ENCODE data around the gene TRIM46.
"Not testable (repeated sequence)": the region's sequence is repeated elsewhere in the genome, so short reads cannot be mapped to it uniquely, and the experiment has no call there.

Gene TRIM46

DNA sequence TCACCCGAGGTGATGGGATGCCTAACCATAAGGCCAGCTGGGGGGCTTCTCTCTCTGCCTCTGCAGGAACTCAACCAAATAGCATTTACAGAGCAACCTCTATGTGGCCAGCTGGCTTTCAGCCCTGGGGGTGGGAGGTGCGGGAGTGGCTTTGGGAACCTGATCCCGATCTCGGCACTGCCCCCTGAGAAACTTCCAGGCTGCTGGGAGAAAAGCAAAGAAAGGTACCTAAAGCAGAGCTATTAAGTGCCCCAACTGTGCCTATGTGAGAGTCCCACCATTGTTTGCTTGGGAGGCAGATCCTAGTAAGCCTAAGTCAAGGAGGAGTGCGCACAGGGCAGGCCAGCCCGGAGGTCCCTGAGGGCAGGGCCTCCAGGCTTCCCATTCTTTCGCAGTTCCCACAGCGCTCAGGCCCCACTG is 7.6 kb upstream of the TRIM46 start:
- TF ChIP-seq, protein P1, sequence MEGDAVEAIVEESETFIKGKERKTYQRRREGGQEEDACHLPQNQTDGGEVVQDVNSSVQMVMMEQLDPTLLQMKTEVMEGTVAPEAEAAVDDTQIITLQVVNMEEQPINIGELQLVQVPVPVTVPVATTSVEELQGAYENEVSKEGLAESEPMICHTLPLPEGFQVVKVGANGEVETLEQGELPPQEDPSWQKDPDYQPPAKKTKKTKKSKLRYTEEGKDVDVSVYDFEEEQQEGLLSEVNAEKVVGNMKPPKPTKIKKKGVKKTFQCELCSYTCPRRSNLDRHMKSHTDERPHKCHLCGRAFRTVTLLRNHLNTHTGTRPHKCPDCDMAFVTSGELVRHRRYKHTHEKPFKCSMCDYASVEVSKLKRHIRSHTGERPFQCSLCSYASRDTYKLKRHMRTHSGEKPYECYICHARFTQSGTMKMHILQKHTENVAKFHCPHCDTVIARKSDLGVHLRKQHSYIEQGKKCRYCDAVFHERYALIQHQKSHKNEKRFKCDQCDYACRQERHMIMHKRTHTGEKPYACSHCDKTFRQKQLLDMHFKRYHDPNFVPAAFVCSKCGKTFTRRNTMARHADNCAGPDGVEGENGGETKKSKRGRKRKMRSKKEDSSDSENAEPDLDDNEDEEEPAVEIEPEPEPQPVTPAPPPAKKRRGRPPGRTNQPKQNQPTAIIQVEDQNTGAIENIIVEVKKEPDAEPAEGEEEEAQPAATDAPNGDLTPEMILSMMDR (IDR thresholded peaks at IDR 0.05; ENCODE audit: low read depth, low read length) = no peak
- H3K9me3 ChIP-seq (ENCODE audit: severe bottlenecking) = peaks cover 2% of the 10 kb centered on the region
- H3K27me3 ChIP-seq (ENCODE audit: insufficient read depth, low read depth, severe bottlenecking) = no peaks in the 10 kb centered on the region
- peaks cover 19% of the 10 kb centered on the region for H3K36me3 ChIP-seq
- no peak overlapping the region for H3K27ac ChIP-seq
- H3K4me3 ChIP-seq (ENCODE audit: low read depth, low read length) = no peak overlapping the region
- DNase-seq = peak; percentile 23

DNA sequence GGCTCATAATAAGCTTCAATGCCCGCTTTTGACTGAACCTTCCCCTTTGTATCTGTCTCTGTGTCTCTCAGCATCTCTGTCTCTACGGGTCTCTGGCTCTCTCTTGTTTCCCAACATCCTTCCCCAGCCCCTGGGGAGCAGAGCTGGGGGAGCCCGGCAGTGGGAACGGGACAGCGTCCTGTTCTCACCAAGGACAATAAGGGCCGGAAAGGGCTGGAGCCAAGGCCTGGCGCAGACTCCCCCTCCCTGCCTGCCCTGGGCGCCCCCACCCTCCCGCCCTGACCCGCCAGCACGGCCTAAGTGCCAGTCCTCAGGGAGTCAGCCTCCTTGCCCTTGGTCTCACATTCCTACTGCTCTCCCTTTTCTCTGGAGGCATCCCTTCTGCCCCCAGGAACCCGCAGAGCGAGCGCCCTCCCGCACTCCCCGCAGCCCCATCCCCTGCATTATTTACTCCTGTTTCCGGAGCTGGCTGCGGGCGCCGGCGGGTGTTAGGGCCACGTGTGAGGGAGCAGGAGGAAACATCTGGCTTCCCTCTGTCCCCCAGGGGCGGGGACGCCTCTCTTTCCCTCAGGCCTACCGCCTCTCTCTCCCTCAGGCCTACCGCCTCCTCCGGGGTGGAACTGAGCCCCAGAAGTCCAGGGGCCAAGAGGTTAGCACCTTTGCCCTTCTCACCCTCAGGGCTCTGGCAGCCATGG is 7.0 kb upstream of the TRIM46 start:
- H3K4me3 ChIP-seq (ENCODE audit: low read depth, low read length) = no peak overlapping the region

DNA sequence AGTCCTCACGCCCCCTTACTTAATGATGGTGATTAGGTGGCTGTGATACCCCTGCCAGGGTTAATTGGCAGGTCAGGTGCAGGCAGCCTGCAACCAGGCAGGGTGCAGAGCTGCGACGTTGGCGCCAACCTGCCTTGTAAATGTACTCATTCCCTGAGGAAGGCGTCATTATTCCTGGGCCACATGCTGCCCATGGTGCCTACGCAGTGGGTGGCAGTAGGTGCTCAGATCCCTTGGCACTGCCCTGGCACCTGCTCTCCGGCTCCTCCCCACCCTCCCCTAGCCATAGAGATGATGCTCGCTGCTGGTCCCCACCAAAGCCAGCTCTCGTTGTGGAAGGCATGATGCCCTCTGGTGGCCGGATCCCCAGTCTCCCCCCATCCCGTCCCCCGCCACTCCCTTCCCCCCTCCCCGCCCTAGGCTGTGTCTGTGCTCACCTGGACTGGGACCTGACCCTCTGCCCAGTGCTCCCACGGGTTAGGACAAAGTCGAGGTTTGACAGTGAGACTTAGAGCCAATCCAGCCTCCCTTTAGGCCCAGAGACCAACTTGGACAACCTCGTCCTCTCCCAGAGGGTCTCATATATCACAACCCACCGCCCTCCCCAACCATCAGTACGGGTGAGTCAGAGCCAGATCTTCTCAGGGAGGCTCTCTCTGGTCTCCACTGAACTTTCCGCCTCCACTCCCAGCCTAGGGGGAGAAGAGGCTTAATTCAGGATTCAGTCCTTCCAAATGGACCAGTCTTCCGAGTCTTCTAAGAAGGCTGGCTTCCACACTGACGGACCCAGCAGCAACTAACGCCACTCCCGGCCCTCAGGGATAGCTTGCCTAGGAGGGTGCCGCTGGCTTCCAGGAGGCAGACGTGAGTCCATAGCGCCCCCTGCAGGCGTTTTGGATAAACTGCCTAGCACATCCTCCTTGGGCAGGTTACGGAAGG is 6.2 kb upstream of the TRIM46 start:
- H3K27me3 ChIP-seq (ENCODE audit: insufficient read depth, low read depth, severe bottlenecking) = no peaks in the 10 kb centered on the region
- H3K9me3 ChIP-seq (ENCODE audit: severe bottlenecking) = peaks cover 2% of the 10 kb centered on the region
- TF ChIP-seq, protein P1 (IDR thresholded peaks at IDR 0.05; ENCODE audit: low read depth, low read length) = peak; percentile 100
- H3K4me3 ChIP-seq (ENCODE audit: low read depth, low read length) = peak overlapping the region; percentile 45
- DNase-seq = peak; percentile 99
- H3K36me3 ChIP-seq = peaks cover 23% of the 10 kb centered on the region
- H3K27ac ChIP-seq = no peak overlapping the region

More for the DNA sequence above, 7.0 kb upstream of the TRIM46 start:
- TF ChIP-seq, protein P1 (IDR thresholded peaks at IDR 0.05; ENCODE audit: low read depth, low read length) = no peak
- DNase-seq = peak; percentile 25
- peaks cover 2% of the 10 kb centered on the region for H3K9me3 ChIP-seq (ENCODE audit: severe bottlenecking)
- no peaks in the 10 kb centered on the region for H3K27me3 ChIP-seq (ENCODE audit: insufficient read depth, low read depth, severe bottlenecking)
- no peak overlapping the region for H3K27ac ChIP-seq
- H3K36me3 ChIP-seq = peaks cover 20% of the 10 kb centered on the region

DNA sequence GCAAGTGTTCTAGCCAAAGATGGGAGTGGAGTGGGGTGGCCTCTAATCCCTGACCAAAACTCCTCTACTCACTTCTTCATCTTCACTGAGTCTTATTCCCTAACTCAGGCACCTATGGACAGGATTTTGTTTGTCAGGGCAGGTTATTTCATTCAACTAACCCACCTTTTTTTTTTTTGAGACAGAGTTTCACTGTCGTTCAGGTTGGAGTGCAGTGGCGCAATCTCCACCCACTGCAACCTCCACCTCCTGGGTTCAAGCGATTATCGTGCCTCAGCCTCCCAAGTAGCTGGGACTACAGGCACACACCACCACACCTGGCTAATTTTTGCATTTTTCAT is 5.6 kb upstream of the TRIM46 start:
- peaks cover 23% of the 10 kb centered on the region for H3K36me3 ChIP-seq
- not testable (repeated sequence) for H3K27me3 ChIP-seq (ENCODE audit: insufficient read depth, low read depth, severe bottlenecking); H3K9me3 ChIP-seq (ENCODE audit: severe bottlenecking); DNase-seq; H3K4me3 ChIP-seq (ENCODE audit: low read depth, low read length); H3K27ac ChIP-seq

DNA sequence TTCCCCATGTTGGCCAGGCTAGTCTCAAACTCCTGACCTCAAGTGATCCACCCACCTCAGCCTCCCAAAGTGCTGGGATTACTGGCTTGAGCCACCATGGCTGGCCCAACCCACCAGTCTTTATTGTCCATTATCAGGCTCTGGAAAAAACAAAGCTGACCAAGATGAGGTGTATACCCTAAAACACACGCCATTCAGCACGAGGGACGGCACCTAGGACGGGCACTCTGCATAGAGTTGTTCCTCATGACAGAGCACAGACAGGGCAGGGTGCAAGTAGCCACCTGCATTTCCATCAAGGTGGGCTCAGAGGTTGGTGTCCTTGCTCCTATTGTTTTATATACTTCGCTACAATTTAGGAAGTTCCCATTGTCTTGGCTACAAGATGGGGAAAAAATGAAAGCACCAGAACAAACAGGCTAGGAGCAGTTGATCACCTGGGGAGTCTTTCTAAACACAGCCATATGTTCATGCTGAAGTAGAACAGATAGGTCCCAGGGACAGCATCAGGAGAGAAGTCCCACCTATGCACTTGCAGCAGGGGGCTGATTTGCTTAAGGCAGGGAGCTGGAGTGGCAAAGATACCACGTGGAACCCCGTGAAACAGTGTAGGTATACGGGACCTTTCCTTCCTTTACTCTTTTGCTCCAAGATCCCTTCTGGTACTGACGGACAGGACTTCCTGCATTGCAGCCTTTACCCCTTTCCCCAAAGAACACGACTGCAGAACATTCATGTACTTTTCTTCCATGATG is 5.0 kb upstream of the TRIM46 start:
- no peak overlapping the region for H3K27ac ChIP-seq
- H3K9me3 ChIP-seq (ENCODE audit: severe bottlenecking) = peaks cover 2% of the 10 kb centered on the region
- no peak overlapping the region for H3K4me3 ChIP-seq (ENCODE audit: low read depth, low read length)
- DNase-seq = peak; percentile 14
- TF ChIP-seq, protein P1 (IDR thresholded peaks at IDR 0.05; ENCODE audit: low read depth, low read length) = no peak
- H3K27me3 ChIP-seq (ENCODE audit: insufficient read depth, low read depth, severe bottlenecking) = no peaks in the 10 kb centered on the region
- peaks cover 23% of the 10 kb centered on the region for H3K36me3 ChIP-seq

DNA sequence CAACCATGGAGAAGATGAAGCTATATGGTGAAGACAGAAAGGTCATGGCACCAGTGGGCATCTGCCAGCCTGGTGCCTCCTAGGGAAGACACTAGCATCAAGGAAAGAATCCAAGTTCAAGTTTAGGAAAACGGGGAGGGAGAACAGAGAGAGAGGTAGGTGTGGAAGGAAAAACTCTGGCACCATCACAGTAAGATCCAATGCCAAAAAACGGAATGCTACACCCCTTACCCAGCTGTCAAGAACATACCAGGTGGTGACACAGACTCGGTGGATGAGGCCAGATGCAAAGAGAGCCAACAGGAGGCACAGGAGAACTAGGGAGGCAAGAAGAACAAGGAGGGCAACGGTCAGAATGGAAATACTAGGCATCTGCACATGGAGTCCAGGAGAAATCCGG is 4.1 kb upstream of the TRIM46 start:
- Histone ChIP-seq H3K27ac (no peak overlapping the region), H3K36me3 (peaks cover 23% of the 10 kb centered on the region), H3K27me3 (ENCODE audit: insufficient read depth, low read depth, severe bottlenecking) (no peaks in the 10 kb centered on the region), H3K9me3 (ENCODE audit: severe bottlenecking) (peaks cover 2% of the 10 kb centered on the region), H3K4me3 (ENCODE audit: low read depth, low read length) (no peak overlapping the region)
- peak; percentile 3 for DNase-seq
- TF ChIP-seq, protein P1 (IDR thresholded peaks at IDR 0.05; ENCODE audit: low read depth, low read length) = no peak

Measured in WERI-Rb-1 (cell line).